Epithelial cell of esophagus (primary cell): Measurements from ENCODE around the gene PAX7.
A peak's percentile ranks its signal among the peaks of the same experiment; 100 is the strongest.

Experiments used
- DNase-seq: peaks from one replicate; pipeline ENCODE4 v3.0.0; 2010; ENCODE audit warnings: low read depth
- H3K4me3 ChIP-seq: 2 replicates; pipeline ENCODE4 v1.5.1; 2011; ENCODE audit warnings: mild to moderate bottlenecking, low read length, control low read depth
- CTCF ChIP-seq: IDR thresholded peaks from 2 replicates; pipeline ENCODE4 v1.5.1; 2011; ENCODE audit warnings: low read depth, mild to moderate bottlenecking, low read length, control low read depth, inconsistent platforms; ENCODE audit not compliant: insufficient read depth; ENCODE audit errors: missing control alignments

Gene PAX7

GRCh38 chr1:18662286-18662639, 31.6 kb downstream of the PAX7 start:
- no peak for DNase-seq
- no peak overlapping the region for H3K4me3 ChIP-seq
- TF ChIP-seq CTCF = no peak

- no peak for TF ChIP-seq CTCF
- peak; percentile 60 for DNase-seq
- no peak overlapping the region for H3K4me3 ChIP-seq
Measured at GRCh38 chr1:18666317-18666920, 35.8 kb downstream of the PAX7 start.

GRCh38 chr1:18667333-18667732, 36.7 kb downstream of the PAX7 start:
- no peak overlapping the region for H3K4me3 ChIP-seq
- DNase-seq = no peak
- TF ChIP-seq CTCF = no peak

GRCh38 chr1:18668046-18668445, 37.4 kb downstream of the PAX7 start:
- DNase-seq = peak; percentile 43
- TF ChIP-seq CTCF = no peak
- H3K4me3 ChIP-seq = no peak overlapping the region

- H3K4me3 ChIP-seq = no peak overlapping the region
- no peak for TF ChIP-seq CTCF
- peak; percentile 99 for DNase-seq
Measured at GRCh38 chr1:18668750-18669404, 38.2 kb downstream of the PAX7 start.

- H3K4me3 ChIP-seq = no peak overlapping the region
- TF ChIP-seq CTCF = no peak
- DNase-seq = no peak
Measured at GRCh38 chr1:18670121-18670867, 39.6 kb downstream of the PAX7 start.
